Upper lobe of left lung (tissue), 6 donors: ENCODE measurements around the gene SERINC5. TPM values are rescaled to one million over a fixed set of nuclear protein-coding genes. Genes with fewer than 3 reads are reported as not detected.

Experiments used
- ATAC-seq, 2 donors: fragments of 200-7000 bp; cut with Tn5 transposase; one replicate each; pipeline ENCODE4 v1.9.1; 2022; ENCODE audit warnings: mild to moderate bottlenecking in 2 of 2, moderate library complexity in 2 of 2; ENCODE audit not compliant: low FRiP score in 2 of 2
- DNase-seq, 2 donors: peaks; one replicate each; pipeline ENCODE4 v3.0.0-alpha.2; 2019 to 2020
- H3K27ac ChIP-seq, 4 donors: fragments of 200-600 bp; sonication (generic); one replicate each; pipeline ENCODE4 v1.5.1; 2016 to 2019
- H3K27me3 ChIP-seq, 4 donors: fragments of 200-600 bp; sonication (generic); one replicate each; pipeline ENCODE4 v1.5.1; 2017 to 2019
- H3K36me3 ChIP-seq, 4 donors: fragments of 200-600 bp; sonication (generic); one replicate each; pipeline ENCODE4 v1.5.1; 2016 to 2019
- H3K4me1 ChIP-seq, 4 donors: fragments of 200-600 bp; sonication (generic); one replicate each; pipeline ENCODE4 v1.5.1; 2018 to 2019
- H3K4me3 ChIP-seq, 4 donors: fragments of 200-600 bp; sonication (generic); one replicate each; pipeline ENCODE4 v1.5.1; 2017 to 2019; ENCODE audit warnings: mild to moderate bottlenecking in 2 of 4, moderate library complexity in 1 of 4
- H3K9me3 ChIP-seq, 4 donors: fragments of 200-600 bp; sonication (generic); one replicate each; pipeline ENCODE4 v1.5.1; 2018 to 2019
- EP300 ChIP-seq, 4 donors: sonication (generic); formaldehyde crosslinking; IDR thresholded peaks; one replicate each; pipeline ENCODE4 v1.5.1; 2017; ENCODE audit warnings: antibody characterized with exemption in 4 of 4, control low read depth in 2 of 4
- POLR2A ChIP-seq, 4 donors: fragments of 450-650 bp; IDR thresholded peaks; one replicate each; pipeline ENCODE4 v1.5.1; 2016 to 2017; ENCODE audit warnings: antibody characterized with exemption in 4 of 4, mild to moderate bottlenecking in 2 of 4
- POLR2AphosphoS5 ChIP-seq, 2 donors: sonication (generic); formaldehyde crosslinking; IDR thresholded peaks; one replicate each; pipeline ENCODE4 v1.5.1; 2017; ENCODE audit warnings: antibody characterized with exemption in 2 of 2
- WGBS, 2 donors: methylation state at CpG; one replicate each; pipeline ENCODE4 v1.1.5; 2017 to 2018; 5-methylcytosine and 5-hydroxymethylcytosine counted together
- total RNA-seq, 6 donors: library from RNA; depleted of rRNA in 4 of 6; stranded (reverse); fragments of >200 nt in 4 of 6; gene quantifications; one replicate each; pipeline versions ENCODE4 v1.1.0 to v1.2.1, GENCODE V29; 2016 to 2021
- TF ChIP-seq, protein P1 (sequence below), 6 experiments: fragments of 450-650 bp in 4 of 6; fragments of 200-600 bp in 2 of 6; sonication (generic) in 2 of 6; IDR thresholded peaks; one replicate each; pipeline ENCODE4 v1.5.1; 2016 to 2019; ENCODE audit warnings: antibody characterized with exemption in 6 of 6
- donor health status: DM: no; HTN: no; CAD: no; lungs with moderate emphysema.
- donor health status: DM: no; HTN: yes; CAD: no; lungs with severe emphysema.

SERINC5 gene
- total RNA-seq, 6 donors from 2014 or later = 27.3 to 62.4 (median 41.3) TPM

DNA sequence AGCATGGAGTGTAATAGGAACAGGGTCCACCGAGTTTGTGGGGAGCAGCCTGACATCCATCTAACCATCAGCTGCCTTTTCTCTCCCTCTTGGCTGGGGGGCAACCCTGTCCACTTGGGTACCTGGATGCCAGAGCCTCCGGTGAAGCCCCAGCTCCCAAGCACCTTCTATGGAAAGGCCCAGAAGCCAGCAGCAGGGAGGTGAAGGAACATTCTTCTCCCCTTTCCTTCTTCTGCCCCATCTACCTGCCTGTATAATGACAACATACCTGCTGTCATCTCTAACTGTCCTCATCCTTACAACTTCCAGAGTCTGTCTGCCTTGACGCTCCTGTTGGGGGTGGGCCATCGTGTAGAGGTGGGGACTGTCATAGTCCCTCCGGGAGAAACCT, 187.6 kb downstream of the SERINC5 start:
- DNase-seq (no peak), ATAC-seq (no peak)
- no peak overlapping the region for H3K4me3 ChIP-seq
- no peaks in the 10 kb centered on the region for H3K27me3 ChIP-seq
- H3K9me3 ChIP-seq = no peaks in the 10 kb centered on the region
- H3K27ac ChIP-seq = no peak overlapping the region
- TF ChIP-seq, protein P1, sequence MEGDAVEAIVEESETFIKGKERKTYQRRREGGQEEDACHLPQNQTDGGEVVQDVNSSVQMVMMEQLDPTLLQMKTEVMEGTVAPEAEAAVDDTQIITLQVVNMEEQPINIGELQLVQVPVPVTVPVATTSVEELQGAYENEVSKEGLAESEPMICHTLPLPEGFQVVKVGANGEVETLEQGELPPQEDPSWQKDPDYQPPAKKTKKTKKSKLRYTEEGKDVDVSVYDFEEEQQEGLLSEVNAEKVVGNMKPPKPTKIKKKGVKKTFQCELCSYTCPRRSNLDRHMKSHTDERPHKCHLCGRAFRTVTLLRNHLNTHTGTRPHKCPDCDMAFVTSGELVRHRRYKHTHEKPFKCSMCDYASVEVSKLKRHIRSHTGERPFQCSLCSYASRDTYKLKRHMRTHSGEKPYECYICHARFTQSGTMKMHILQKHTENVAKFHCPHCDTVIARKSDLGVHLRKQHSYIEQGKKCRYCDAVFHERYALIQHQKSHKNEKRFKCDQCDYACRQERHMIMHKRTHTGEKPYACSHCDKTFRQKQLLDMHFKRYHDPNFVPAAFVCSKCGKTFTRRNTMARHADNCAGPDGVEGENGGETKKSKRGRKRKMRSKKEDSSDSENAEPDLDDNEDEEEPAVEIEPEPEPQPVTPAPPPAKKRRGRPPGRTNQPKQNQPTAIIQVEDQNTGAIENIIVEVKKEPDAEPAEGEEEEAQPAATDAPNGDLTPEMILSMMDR (IDR thresholded peaks at IDR 0.05) = no peak
- no peak for TF ChIP-seq POLR2AphosphoS5 (IDR thresholded peaks at IDR 0.05)
- no peak for TF ChIP-seq EP300 (IDR thresholded peaks at IDR 0.05)
- TF ChIP-seq POLR2A (IDR thresholded peaks at IDR 0.05) = no peak
- 86 to 87% methylated on average over 5 of the region's 5 CpGs for WGBS, 2 donors
- H3K36me3 ChIP-seq = no peaks in the 10 kb centered on the region
- H3K4me1 ChIP-seq = peaks cover 6 to 13% (median 9%) of the 10 kb centered on the region in 4 donors

DNA sequence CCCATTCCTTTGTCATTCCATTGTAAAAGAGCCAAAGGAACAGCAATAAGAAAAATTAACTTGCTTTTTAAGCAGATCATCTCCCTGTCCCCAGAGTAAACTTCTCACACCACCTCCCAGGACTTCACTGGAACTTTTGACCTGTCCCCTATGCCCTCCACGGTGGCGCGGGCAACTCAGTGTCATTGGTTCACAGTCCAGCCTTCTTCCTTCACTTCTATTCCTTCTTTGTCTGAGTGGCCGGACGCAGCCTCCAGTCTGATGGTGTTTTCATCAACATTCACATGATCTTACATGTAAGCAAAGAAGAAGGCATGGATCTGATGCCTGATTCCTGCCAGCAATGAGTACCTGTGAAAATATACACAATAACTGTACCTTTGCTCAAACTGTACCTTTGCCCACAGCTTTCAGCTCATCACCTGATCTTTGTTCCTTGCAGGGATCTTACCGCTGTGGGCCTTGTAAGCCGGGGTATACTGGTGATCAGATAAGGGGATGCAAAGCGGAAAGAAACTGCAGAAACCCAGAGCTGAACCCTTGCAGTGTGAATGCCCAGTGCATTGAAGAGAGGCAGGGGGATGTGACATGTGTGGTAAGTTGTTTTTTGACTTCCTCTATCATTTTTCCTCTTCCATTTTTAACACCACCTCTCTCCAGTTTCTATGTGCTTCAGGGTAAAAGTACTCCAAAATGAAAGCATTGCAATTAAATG, 188.2 kb downstream of the SERINC5 start:
- H3K36me3 ChIP-seq = no peaks in the 10 kb centered on the region
- whole genome bisulfite sequencing, 2 donors = 79 to 89% methylated on average over 8 of the region's 8 CpGs
- H3K9me3 ChIP-seq = no peaks in the 10 kb centered on the region
- H3K27me3 ChIP-seq = no peaks in the 10 kb centered on the region
- no peak overlapping the region for H3K27ac ChIP-seq
- ATAC-seq = no peak
- peaks cover 6 to 13% (median 9%) of the 10 kb centered on the region in 4 donors for H3K4me1 ChIP-seq
- no peak overlapping the region for H3K4me3 ChIP-seq
- DNase-seq = no peak
- TF ChIP-seq POLR2A (IDR thresholded peaks at IDR 0.05) = no peak
- TF ChIP-seq, protein P1 (IDR thresholded peaks at IDR 0.05) = no peak
- no peak for TF ChIP-seq EP300 (IDR thresholded peaks at IDR 0.05)
- no peak for TF ChIP-seq POLR2AphosphoS5 (IDR thresholded peaks at IDR 0.05)

DNA sequence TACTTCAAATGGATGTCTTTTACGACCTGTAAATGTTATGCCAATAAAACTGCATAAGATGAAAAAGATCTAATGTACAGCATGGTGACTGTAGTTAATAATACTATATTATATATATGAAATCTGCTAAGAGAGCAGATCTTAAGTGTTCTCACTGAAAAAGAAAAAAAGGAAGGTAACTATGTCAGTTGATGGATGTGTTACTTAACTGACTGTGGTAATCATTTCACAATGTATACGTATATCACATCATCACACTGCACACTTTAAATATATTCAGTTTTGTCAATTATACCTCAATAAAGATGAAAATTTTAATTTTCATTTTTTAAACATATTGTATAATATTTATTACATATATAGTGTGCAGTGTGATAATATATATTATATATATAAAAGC, 188.8 kb downstream of the SERINC5 start:
- ATAC-seq (no peak), DNase-seq (no peak)
- TF ChIP-seq, protein P1 (IDR thresholded peaks at IDR 0.05) = no peak
- TF ChIP-seq POLR2A (IDR thresholded peaks at IDR 0.05) (no peak), EP300 (IDR thresholded peaks at IDR 0.05) (no peak), POLR2AphosphoS5 (IDR thresholded peaks at IDR 0.05) (no peak)
- H3K27me3 ChIP-seq = no peaks in the 10 kb centered on the region
- peaks cover 6 to 13% (median 9%) of the 10 kb centered on the region in 4 donors for H3K4me1 ChIP-seq
- H3K27ac ChIP-seq = no peak overlapping the region
- no peaks in the 10 kb centered on the region for H3K9me3 ChIP-seq
- no peak overlapping the region for H3K4me3 ChIP-seq
- H3K36me3 ChIP-seq = no peaks in the 10 kb centered on the region
- 70 to 82% methylated on average over 2 of the region's 2 CpGs for WGBS, 2 donors

DNA sequence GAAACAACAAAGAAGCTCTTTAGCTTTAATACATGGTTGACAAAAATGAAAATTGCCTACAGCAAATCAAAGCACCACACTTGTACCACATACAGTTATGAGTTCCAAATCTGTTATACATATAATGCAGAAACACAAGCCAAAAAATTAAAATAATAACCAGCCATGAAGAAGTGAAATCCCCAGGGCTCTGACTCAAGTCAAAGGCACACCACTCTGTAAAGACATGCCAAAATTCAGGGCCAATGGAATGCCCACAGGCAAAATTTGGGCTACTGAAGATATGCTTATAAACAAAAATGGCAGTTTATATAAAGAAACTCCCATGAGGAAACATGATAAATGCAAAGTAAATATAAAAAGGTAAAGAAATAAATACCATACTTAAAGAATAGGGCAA, 191.7 kb downstream of the SERINC5 start:
- Histone ChIP-seq H3K27ac (no peak overlapping the region), H3K36me3 (no peaks in the 10 kb centered on the region), H3K27me3 (no peaks in the 10 kb centered on the region), H3K4me3 (no peak overlapping the region), H3K4me1 (no peaks in the 10 kb centered on the region), H3K9me3 (no peaks in the 10 kb centered on the region)
- no peak for TF ChIP-seq EP300 (IDR thresholded peaks at IDR 0.05)
- TF ChIP-seq, protein P1 (IDR thresholded peaks at IDR 0.05) = no peak
- TF ChIP-seq POLR2A (IDR thresholded peaks at IDR 0.05) = no peak
- no peak for TF ChIP-seq POLR2AphosphoS5 (IDR thresholded peaks at IDR 0.05)
- ATAC-seq (no peak), DNase-seq (no peak)

Other genes starting within 250 kb of the SERINC5 start
- gene THBS4, start 220.7 kb downstream of the SERINC5 start, total RNA-seq = 1 to 10 TPM in 4 of 6 donors, under 1 TPM in 1, not detected in 1; 0.44 to 3.9 (median 1.2) TPM
- gene SPZ1, start 64.0 kb upstream of the SERINC5 start, total RNA-seq = not detected
- 10 to 100 TPM; 27.7 to 52.4 (median 40.2) TPM for gene ZFYVE16, start 152.0 kb upstream of the SERINC5 start, total RNA-seq
- 1 to 10 TPM in 5 of 6 donors, under 1 TPM in 1; 0.78 to 5.2 (median 2.7) TPM for gene FAM151B, start 232.1 kb upstream of the SERINC5 start, total RNA-seq